HepG2 (cell line): ENCODE data around the gene VAT1L. TPM values are rescaled to one million over a fixed set of nuclear protein-coding genes. Genes with fewer than 3 reads are reported as not detected.

ENCODE experiments used
- CSRNP2 ChIP-seq: sonication (generic); formaldehyde crosslinking; conservative IDR thresholded peaks from 2 replicates; pipeline ENCODE4 v1.8.0; 2022; ENCODE audit warnings: low read depth, missing genetic modification reagents
- KLF6 ChIP-seq: IDR thresholded peaks from 2 replicates; pipeline ENCODE4 v1.8.0; 2016; ENCODE audit warnings: missing biosample characterization, missing genetic modification reagents
- MEF2D ChIP-seq: sonication (generic); formaldehyde crosslinking; IDR thresholded peaks from 2 replicates; pipeline ENCODE4 v1.5.1; 2020; ENCODE audit warnings: mild to moderate bottlenecking, missing genetic modification reagents
- MIXL1 ChIP-seq: IDR thresholded peaks from 2 replicates; pipeline ENCODE4 v1.6.1; 2016
- MLLT10 ChIP-seq: sonication (generic); formaldehyde crosslinking; IDR thresholded peaks from 2 replicates; pipeline ENCODE4 v1.4.0; 2020; ENCODE audit warnings: missing genetic modification reagents
- NCOA5 ChIP-seq: sonication (generic); formaldehyde crosslinking; IDR thresholded peaks from 2 replicates; pipeline ENCODE4 v1.4.0; 2020; ENCODE audit warnings: missing genetic modification reagents
- NFKB2 ChIP-seq: sonication (generic); formaldehyde crosslinking; IDR thresholded peaks from 2 replicates; pipeline ENCODE4 v1.4.0; 2020; ENCODE audit warnings: missing genetic modification reagents, borderline replicate concordance
- SP5 ChIP-seq: IDR thresholded peaks from 2 replicates; pipeline ENCODE4 v1.6.1; 2016; ENCODE audit warnings: low read depth, borderline replicate concordance
- ZBTB44 ChIP-seq: sonication (generic); formaldehyde crosslinking; IDR thresholded peaks from 2 replicates; pipeline ENCODE4 v1.4.0; 2020; ENCODE audit warnings: missing genetic modification reagents
- ZBTB7B ChIP-seq: sonication (generic); formaldehyde crosslinking; IDR thresholded peaks from 2 replicates; pipeline ENCODE4 v1.4.0; 2020; ENCODE audit warnings: missing genetic modification reagents
- ZNF160 ChIP-seq: sonication (generic); formaldehyde crosslinking; IDR thresholded peaks from 2 replicates; pipeline ENCODE4 v1.8.0; 2022; ENCODE audit warnings: mild to moderate bottlenecking, inconsistent platforms, missing genetic modification reagents
- ZNF326 ChIP-seq: sonication (generic); formaldehyde crosslinking; IDR thresholded peaks from 2 replicates; pipeline ENCODE4 v1.4.0; 2020; ENCODE audit warnings: missing genetic modification reagents, borderline replicate concordance
- ZNF44 ChIP-seq: sonication (generic); formaldehyde crosslinking; IDR thresholded peaks from 2 replicates; pipeline ENCODE4 v1.5.1; 2020; ENCODE audit warnings: mild to moderate bottlenecking, missing genetic modification reagents
- ZNF547 ChIP-seq: sonication (generic); formaldehyde crosslinking; IDR thresholded peaks from 2 replicates; pipeline ENCODE4 v1.5.1; 2020; ENCODE audit warnings: mild to moderate bottlenecking, missing genetic modification reagents
- ZNF577 ChIP-seq: sonication (generic); formaldehyde crosslinking; IDR thresholded peaks from 2 replicates; pipeline ENCODE4 v1.4.0; 2020; ENCODE audit warnings: mild to moderate bottlenecking, low read depth, missing genetic modification reagents, borderline replicate concordance
- polyA plus RNA-seq, 8 experiments: library from polyadenylated mRNA; depleted of rRNA in 3 of 8; stranded (reverse) in 7 of 8; unstranded in 1 of 8; fragments of >200 nt; fragmentation: Illumina TruSeq in 4 of 8; extraction: Trizol in 4 of 8; gene quantifications; 2 replicates each; pipeline versions ENCODE4 v1.2.1 to v1.2.3, GENCODE V29; 2011 to 2016; ENCODE audit warnings: low read depth in 4 of 8, missing spikeins in 1 of 8, mixed read lengths in 1 of 8; ENCODE audit not compliant: insufficient read depth in 1 of 8
- total RNA-seq, 5 experiments: library from RNA; depleted of rRNA; stranded (reverse); fragments of >200 nt; fragmentation: Illumina TruSeq; extraction: Trizol; gene quantifications; 2 replicates each; pipeline ENCODE4 v1.2.3, GENCODE V29; 2016; ENCODE audit warnings: low read depth in 1 of 5
- TF ChIP-seq, protein P1 (sequence below): sonication (generic); formaldehyde crosslinking; IDR thresholded peaks from 2 replicates; pipeline ENCODE4 v1.8.0; 2022; ENCODE audit warnings: missing genetic modification reagents, low read depth, mild to moderate bottlenecking, borderline replicate concordance
- TF ChIP-seq, protein P2 (sequence below): sonication (generic); formaldehyde crosslinking; IDR thresholded peaks from 2 replicates; pipeline ENCODE4 v1.4.0; 2020; ENCODE audit warnings: missing genetic modification reagents
- TF ChIP-seq, protein P3 (sequence below): sonication (generic); formaldehyde crosslinking; IDR thresholded peaks from 2 replicates; pipeline ENCODE4 v1.4.0; 2020; ENCODE audit warnings: missing genetic modification reagents, mild to moderate bottlenecking, borderline replicate concordance
- TF ChIP-seq, protein P4 (sequence below): sonication (generic); formaldehyde crosslinking; IDR thresholded peaks from 2 replicates; pipeline ENCODE4 v1.4.0; 2020; ENCODE audit warnings: missing genetic modification reagents, borderline replicate concordance

VAT1L gene
- total and polyA plus RNA-seq, 2 of the 13 experiments (the other 11 are each of a cell fraction or from before 2014, with no cell fraction given), result not detected

- TF ChIP-seq ZNF547 (CRISPR knock-in tag) (no peak), ZNF160 (CRISPR knock-in tag) (no peak), NFKB2 (CRISPR knock-in tag) (no peak), ZBTB44 (CRISPR knock-in tag) (no peak), ZBTB7B (no peak), NCOA5 (no peak), MEF2D (CRISPR knock-in tag) (0 out of 2 replicates have a peak, but pooled peaks have one; percentile 29), MLLT10 (CRISPR knock-in tag) (no peak), MIXL1 (CRISPR knock-in tag) (peak; percentile 64; the same call in 1 of the 2 replicates), ZNF44 (no peak), KLF6 (CRISPR knock-in tag) (no peak), SP5 (no peak), CSRNP2 (CRISPR knock-in tag) (no peak), ZNF577 (CRISPR knock-in tag) (no peak), ZNF326 (CRISPR knock-in tag) (no peak)
- TF ChIP-seq, protein P1, sequence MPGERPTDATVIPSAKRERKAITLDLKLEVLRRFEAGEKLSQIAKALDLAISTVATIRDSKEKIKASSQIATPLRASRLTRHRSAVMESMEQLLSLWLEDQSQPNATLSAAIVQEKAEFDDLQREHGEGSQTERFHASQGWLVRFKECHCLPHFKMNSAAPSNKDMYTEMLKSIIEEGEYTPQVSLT, result no peak
- TF ChIP-seq, protein P2, sequence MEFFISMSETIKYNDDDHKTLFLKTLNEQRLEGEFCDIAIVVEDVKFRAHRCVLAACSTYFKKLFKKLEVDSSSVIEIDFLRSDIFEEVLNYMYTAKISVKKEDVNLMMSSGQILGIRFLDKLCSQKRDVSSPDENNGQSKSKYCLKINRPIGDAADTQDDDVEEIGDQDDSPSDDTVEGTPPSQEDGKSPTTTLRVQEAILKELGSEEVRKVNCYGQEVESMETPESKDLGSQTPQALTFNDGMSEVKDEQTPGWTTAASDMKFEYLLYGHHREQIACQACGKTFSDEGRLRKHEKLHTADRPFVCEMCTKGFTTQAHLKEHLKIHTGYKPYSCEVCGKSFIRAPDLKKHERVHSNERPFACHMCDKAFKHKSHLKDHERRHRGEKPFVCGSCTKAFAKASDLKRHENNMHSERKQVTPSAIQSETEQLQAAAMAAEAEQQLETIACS (CRISPR knock-in tag), result no peak
- TF ChIP-seq, protein P3, sequence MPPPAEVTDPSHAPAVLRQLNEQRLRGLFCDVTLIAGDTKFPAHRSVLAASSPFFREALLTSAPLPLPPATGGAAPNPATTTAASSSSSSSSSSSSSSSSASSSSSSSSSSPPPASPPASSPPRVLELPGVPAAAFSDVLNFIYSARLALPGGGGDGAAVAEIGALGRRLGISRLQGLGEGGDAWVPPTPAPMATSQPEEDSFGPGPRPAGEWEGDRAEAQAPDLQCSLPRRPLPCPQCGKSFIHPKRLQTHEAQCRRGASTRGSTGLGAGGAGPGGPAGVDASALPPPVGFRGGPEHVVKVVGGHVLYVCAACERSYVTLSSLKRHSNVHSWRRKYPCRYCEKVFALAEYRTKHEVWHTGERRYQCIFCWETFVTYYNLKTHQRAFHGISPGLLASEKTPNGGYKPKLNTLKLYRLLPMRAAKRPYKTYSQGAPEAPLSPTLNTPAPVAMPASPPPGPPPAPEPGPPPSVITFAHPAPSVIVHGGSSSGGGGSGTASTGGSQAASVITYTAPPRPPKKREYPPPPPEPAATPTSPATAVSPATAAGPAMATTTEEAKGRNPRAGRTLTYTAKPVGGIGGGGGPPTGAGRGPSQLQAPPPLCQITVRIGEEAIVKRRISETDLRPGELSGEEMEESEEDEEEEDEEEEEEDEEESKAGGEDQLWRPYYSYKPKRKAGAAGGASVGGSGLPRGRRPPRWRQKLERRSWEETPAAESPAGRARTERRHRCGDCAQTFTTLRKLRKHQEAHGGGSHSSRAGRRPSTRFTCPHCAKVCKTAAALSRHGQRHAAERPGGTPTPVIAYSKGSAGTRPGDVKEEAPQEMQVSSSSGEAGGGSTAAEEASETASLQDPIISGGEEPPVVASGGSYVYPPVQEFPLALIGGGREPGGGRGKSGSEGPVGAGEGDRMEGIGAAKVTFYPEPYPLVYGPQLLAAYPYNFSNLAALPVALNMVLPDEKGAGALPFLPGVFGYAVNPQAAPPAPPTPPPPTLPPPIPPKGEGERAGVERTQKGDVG, result no peak
- TF ChIP-seq, protein P4, sequence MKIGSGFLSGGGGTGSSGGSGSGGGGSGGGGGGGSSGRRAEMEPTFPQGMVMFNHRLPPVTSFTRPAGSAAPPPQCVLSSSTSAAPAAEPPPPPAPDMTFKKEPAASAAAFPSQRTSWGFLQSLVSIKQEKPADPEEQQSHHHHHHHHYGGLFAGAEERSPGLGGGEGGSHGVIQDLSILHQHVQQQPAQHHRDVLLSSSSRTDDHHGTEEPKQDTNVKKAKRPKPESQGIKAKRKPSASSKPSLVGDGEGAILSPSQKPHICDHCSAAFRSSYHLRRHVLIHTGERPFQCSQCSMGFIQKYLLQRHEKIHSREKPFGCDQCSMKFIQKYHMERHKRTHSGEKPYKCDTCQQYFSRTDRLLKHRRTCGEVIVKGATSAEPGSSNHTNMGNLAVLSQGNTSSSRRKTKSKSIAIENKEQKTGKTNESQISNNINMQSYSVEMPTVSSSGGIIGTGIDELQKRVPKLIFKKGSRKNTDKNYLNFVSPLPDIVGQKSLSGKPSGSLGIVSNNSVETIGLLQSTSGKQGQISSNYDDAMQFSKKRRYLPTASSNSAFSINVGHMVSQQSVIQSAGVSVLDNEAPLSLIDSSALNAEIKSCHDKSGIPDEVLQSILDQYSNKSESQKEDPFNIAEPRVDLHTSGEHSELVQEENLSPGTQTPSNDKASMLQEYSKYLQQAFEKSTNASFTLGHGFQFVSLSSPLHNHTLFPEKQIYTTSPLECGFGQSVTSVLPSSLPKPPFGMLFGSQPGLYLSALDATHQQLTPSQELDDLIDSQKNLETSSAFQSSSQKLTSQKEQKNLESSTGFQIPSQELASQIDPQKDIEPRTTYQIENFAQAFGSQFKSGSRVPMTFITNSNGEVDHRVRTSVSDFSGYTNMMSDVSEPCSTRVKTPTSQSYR (CRISPR knock-in tag), result no peak
Measured at GRCh38 chr16:77785373-77785764, 3.0 kb upstream of the VAT1L start (continued).
